Fibroblast of skin of left biceps (primary cell): ENCODE measurements around the gene ADGRL3.

ENCODE experiments used
- DNase-seq, 2 experiments: peaks; one replicate each; pipeline ENCODE4 v3.0.0-alpha.2; 2013; ENCODE audit warnings: low read depth in 2 of 2

ADGRL3 gene

GRCh38 chr4:61200187-61200915 lies at the start of gene ADGRL3:
Gene ADGRL3, plus strand, starts transcription at chr4:61200326.
- DNase-seq: no peak

- DNase-seq: no peak
These were observed 47.7 kb upstream of the ADGRL3 start for GRCh38 chr4:61152433-61152832.

- no peak for DNase-seq
These were observed 39.6 kb upstream of the ADGRL3 start for GRCh38 chr4:61160478-61160877.

- DNase-seq: no peak
These were observed 38.0 kb upstream of the ADGRL3 start for GRCh38 chr4:61162116-61162515.

- no peak for DNase-seq
These were observed 26.3 kb upstream of the ADGRL3 start for GRCh38 chr4:61173799-61174198.

- no peak for DNase-seq
These were observed 24.6 kb upstream of the ADGRL3 start for GRCh38 chr4:61175495-61175894.

- no peak for DNase-seq
These were observed 22.8 kb upstream of the ADGRL3 start for GRCh38 chr4:61177367-61177766.

- no peak for DNase-seq
These were observed 19.7 kb upstream of the ADGRL3 start for GRCh38 chr4:61180405-61180804.

GRCh38 chr4:61182915-61183314 lies 17.2 kb upstream of the ADGRL3 start:
- no peak for DNase-seq

- DNase-seq: no peak
These were observed 14.8 kb upstream of the ADGRL3 start for GRCh38 chr4:61185288-61185687.

GRCh38 chr4:61192392-61192791 lies 7.7 kb upstream of the ADGRL3 start:
- DNase-seq: no peak

- no peak for DNase-seq
These were observed 6.3 kb upstream of the ADGRL3 start for GRCh38 chr4:61193863-61194262.

GRCh38 chr4:61194571-61194970 lies 5.6 kb upstream of the ADGRL3 start:
- DNase-seq: no peak

GRCh38 chr4:61195101-61195500 lies 5.0 kb upstream of the ADGRL3 start:
- no peak for DNase-seq

GRCh38 chr4:61198686-61199085 lies 1.4 kb upstream of the ADGRL3 start:
- no peak for DNase-seq

- DNase-seq: no peak
These were observed 296 bp upstream of the ADGRL3 start for GRCh38 chr4:61199873-61200186.

GRCh38 chr4:61200916-61201526 lies 895 bp downstream of the ADGRL3 start:
- no peak for DNase-seq

- no peak for DNase-seq
These were observed 1.4 kb downstream of the ADGRL3 start for GRCh38 chr4:61201561-61201960.

- DNase-seq: no peak
These were observed 2.0 kb downstream of the ADGRL3 start for GRCh38 chr4:61201961-61202637.

- DNase-seq: no peak
These were observed 2.7 kb downstream of the ADGRL3 start for GRCh38 chr4:61202638-61203435.

- no peak for DNase-seq
These were observed 3.3 kb downstream of the ADGRL3 start for GRCh38 chr4:61203436-61203790.

GRCh38 chr4:61204353-61205060 lies 4.4 kb downstream of the ADGRL3 start:
- DNase-seq: peak in 1 of 2 experiments; percentile 9
